ENCODE measurements around the gene ABCC4. TPM values are rescaled to one million over a fixed set of nuclear protein-coding genes. Genes with fewer than 3 reads are reported as not detected.

Gene ABCC4
- total and polyA plus RNA-seq, 4 experiments from 2014 or later: 4.8 to 10.0 (median 6.9) TPM

GRCh38 chr13:95112883-95113282 lies 188.4 kb downstream of the ABCC4 start:
- H3K27me3 Mint-ChIP-seq: no peaks in the 10 kb centered on the region

GRCh38 chr13:95111608-95112007 lies 189.6 kb downstream of the ABCC4 start:
- H3K27me3 Mint-ChIP-seq: no peaks in the 10 kb centered on the region
- H3K9me3 Mint-ChIP-seq: peaks cover 0 to 5% (median 0%) of the 10 kb centered on the region in 8 donors
- no peaks in the 10 kb centered on the region for H3K4me1 Mint-ChIP-seq
- no peak overlapping the region for H3K4me3 Mint-ChIP-seq
- POLR2A ChIA-PET (ENCODE audit: partially characterized antibody): no interaction called here
- peak overlapping the region in 1 of 7 donors; percentile 64 for H3K27ac Mint-ChIP-seq
- DNase-seq: no peak
- no peaks in the 10 kb centered on the region for H3K27me3 ChIP-seq (ENCODE audit: insufficient read depth, low read length)
- intact Hi-C loops (cut with micrococcal nuclease): no loop called here
- H3K27ac ChIP-seq (ENCODE audit: low read depth, low read length): no peak overlapping the region
- H3K36me3 ChIP-seq (ENCODE audit: insufficient read depth, low read length): no peaks in the 10 kb centered on the region
- H3K36me3 Mint-ChIP-seq: peaks cover 25 to 26% of the 10 kb centered on the region in 2 donors
- no peaks in the 10 kb centered on the region for H3K9me3 ChIP-seq (ENCODE audit: control insufficient read depth in 1 of 2, low read length in 2 of 2)
- no peak overlapping the region for H3K4me3 ChIP-seq (ENCODE audit: low read length in 2 of 2)
- no peaks in the 10 kb centered on the region for H3K4me1 ChIP-seq (ENCODE audit: insufficient read depth, low read length)
- CTCF ChIA-PET (ENCODE audit: partially characterized antibody): no interaction called here

More at GRCh38 chr13:95112883-95113282, 188.4 kb downstream of the ABCC4 start:
- H3K9me3 Mint-ChIP-seq: peaks cover 0 to 5% (median 0%) of the 10 kb centered on the region in 8 donors
- no peaks in the 10 kb centered on the region for H3K9me3 ChIP-seq (ENCODE audit: control insufficient read depth in 1 of 2, low read length in 2 of 2)
- POLR2A ChIA-PET (ENCODE audit: partially characterized antibody): no interaction called here
- intact Hi-C loops (cut with micrococcal nuclease): no loop called here
- CTCF ChIA-PET (ENCODE audit: partially characterized antibody): no interaction called here
- no peaks in the 10 kb centered on the region for H3K4me1 Mint-ChIP-seq
- H3K4me1 ChIP-seq (ENCODE audit: insufficient read depth, low read length): no peaks in the 10 kb centered on the region
- H3K36me3 ChIP-seq (ENCODE audit: insufficient read depth, low read length): no peaks in the 10 kb centered on the region
- H3K27ac Mint-ChIP-seq: no peak overlapping the region
- peaks cover 23 to 27% of the 10 kb centered on the region in 2 donors for H3K36me3 Mint-ChIP-seq
- no peak overlapping the region for H3K27ac ChIP-seq (ENCODE audit: low read depth, low read length)
- no peaks in the 10 kb centered on the region for H3K27me3 ChIP-seq (ENCODE audit: insufficient read depth, low read length)
- no peak overlapping the region for H3K4me3 ChIP-seq (ENCODE audit: low read length in 2 of 2)
- no peak for DNase-seq
- H3K4me3 Mint-ChIP-seq: no peak overlapping the region

GRCh38 chr13:95106562-95106961 lies 194.7 kb downstream of the ABCC4 start:
- Mint-ChIP-seq H3K36me3 (peaks cover 21 to 40% of the 10 kb centered on the region in 2 donors), H3K27me3 (no peaks in the 10 kb centered on the region), H3K9me3 (peaks cover 0 to 5% (median 0%) of the 10 kb centered on the region in 8 donors), H3K27ac (no peak overlapping the region), H3K4me3 (no peak overlapping the region), H3K4me1 (no peaks in the 10 kb centered on the region)
- H3K4me1 ChIP-seq (ENCODE audit: insufficient read depth, low read length): no peaks in the 10 kb centered on the region
- POLR2A ChIA-PET (ENCODE audit: partially characterized antibody): no interaction called here
- H3K27me3 ChIP-seq (ENCODE audit: insufficient read depth, low read length): no peaks in the 10 kb centered on the region
- peaks cover 4% of the 10 kb centered on the region for H3K36me3 ChIP-seq (ENCODE audit: insufficient read depth, low read length)
- no peak for DNase-seq
- no peak overlapping the region for H3K4me3 ChIP-seq (ENCODE audit: low read length in 2 of 2)
- H3K27ac ChIP-seq (ENCODE audit: low read depth, low read length): no peak overlapping the region
- intact Hi-C loops (cut with micrococcal nuclease): no loop called here
- no peaks in the 10 kb centered on the region for H3K9me3 ChIP-seq (ENCODE audit: control insufficient read depth in 1 of 2, low read length in 2 of 2)
- CTCF ChIA-PET (ENCODE audit: partially characterized antibody): interaction anchor here (1.2 kb wide), 1 partner anchor 75 kb away, joined by 3 read pairs; no protein-coding TSS in a partner anchor

- Histone ChIP-seq H3K36me3 (ENCODE audit: insufficient read depth, low read length) (peaks cover 4% of the 10 kb centered on the region), H3K27ac (ENCODE audit: low read depth, low read length) (no peak overlapping the region), H3K4me3 (ENCODE audit: low read length in 2 of 2) (no peak overlapping the region), H3K9me3 (ENCODE audit: control insufficient read depth in 1 of 2, low read length in 2 of 2) (no peaks in the 10 kb centered on the region), H3K4me1 (ENCODE audit: insufficient read depth, low read length) (no peaks in the 10 kb centered on the region), H3K27me3 (ENCODE audit: insufficient read depth, low read length) (no peaks in the 10 kb centered on the region)
- DNase-seq: no peak
- intact Hi-C loops (cut with micrococcal nuclease): no loop called here
- H3K27me3 Mint-ChIP-seq: no peaks in the 10 kb centered on the region
- peaks cover 4 to 27% (median 13%) of the 10 kb centered on the region in 8 donors for H3K9me3 Mint-ChIP-seq
- H3K4me3 Mint-ChIP-seq: no peak overlapping the region
- H3K27ac Mint-ChIP-seq: peak overlapping the region in 1 of 7 donors; percentile 31
- CTCF ChIA-PET (ENCODE audit: partially characterized antibody): interaction anchor here (1.0 kb wide), 1 partner anchor 42 kb away, joined by 3 read pairs; no protein-coding TSS in a partner anchor
- H3K4me1 Mint-ChIP-seq: peaks cover 0 to 1% (median 0%) of the 10 kb centered on the region in 4 donors
- peaks cover 32 to 65% of the 10 kb centered on the region in 2 donors for H3K36me3 Mint-ChIP-seq
- POLR2A ChIA-PET (ENCODE audit: partially characterized antibody): no interaction called here
Observed at GRCh38 chr13:95100525-95101433, 200.5 kb downstream of the ABCC4 start.

GRCh38 chr13:95099541-95099940 lies 201.7 kb downstream of the ABCC4 start:
- Mint-ChIP-seq H3K9me3 (peaks cover 5 to 27% (median 15%) of the 10 kb centered on the region in 8 donors), H3K4me1 (peaks cover 0 to 1% (median 0%) of the 10 kb centered on the region in 4 donors), H3K36me3 (peaks cover 35 to 68% of the 10 kb centered on the region in 2 donors), H3K27ac (no peak overlapping the region), H3K27me3 (no peaks in the 10 kb centered on the region), H3K4me3 (no peak overlapping the region)
- no peak for DNase-seq
- H3K27ac ChIP-seq (ENCODE audit: low read depth, low read length): no peak overlapping the region
- no peaks in the 10 kb centered on the region for H3K9me3 ChIP-seq (ENCODE audit: control insufficient read depth in 1 of 2, low read length in 2 of 2)
- no peaks in the 10 kb centered on the region for H3K4me1 ChIP-seq (ENCODE audit: insufficient read depth, low read length)
- H3K27me3 ChIP-seq (ENCODE audit: insufficient read depth, low read length): no peaks in the 10 kb centered on the region
- intact Hi-C loops (cut with micrococcal nuclease): no loop called here
- no peak overlapping the region for H3K4me3 ChIP-seq (ENCODE audit: low read length in 2 of 2)
- ChIA-PET CTCF (ENCODE audit: partially characterized antibody) (no interaction called here), POLR2A (ENCODE audit: partially characterized antibody) (no interaction called here)
- no peaks in the 10 kb centered on the region for H3K36me3 ChIP-seq (ENCODE audit: insufficient read depth, low read length)

- H3K27ac Mint-ChIP-seq: no peak overlapping the region
- H3K4me1 Mint-ChIP-seq: peaks cover 0 to 1% (median 0%) of the 10 kb centered on the region in 4 donors
- no peak overlapping the region for H3K4me3 ChIP-seq (ENCODE audit: low read length in 2 of 2)
- intact Hi-C loops (cut with micrococcal nuclease): no loop called here
- peaks cover 5 to 27% (median 15%) of the 10 kb centered on the region in 8 donors for H3K9me3 Mint-ChIP-seq
- H3K27me3 Mint-ChIP-seq: no peaks in the 10 kb centered on the region
- no peaks in the 10 kb centered on the region for H3K9me3 ChIP-seq (ENCODE audit: control insufficient read depth in 1 of 2, low read length in 2 of 2)
- CTCF ChIA-PET (ENCODE audit: partially characterized antibody): no interaction called here
- no peaks in the 10 kb centered on the region for H3K27me3 ChIP-seq (ENCODE audit: insufficient read depth, low read length)
- no peak for DNase-seq
- H3K4me1 ChIP-seq (ENCODE audit: insufficient read depth, low read length): no peaks in the 10 kb centered on the region
- H3K4me3 Mint-ChIP-seq: no peak overlapping the region
- no peaks in the 10 kb centered on the region for H3K36me3 ChIP-seq (ENCODE audit: insufficient read depth, low read length)
- H3K27ac ChIP-seq (ENCODE audit: low read depth, low read length): no peak overlapping the region
- POLR2A ChIA-PET (ENCODE audit: partially characterized antibody): no interaction called here
- H3K36me3 Mint-ChIP-seq: peaks cover 35 to 70% of the 10 kb centered on the region in 2 donors
Observed at GRCh38 chr13:95098916-95099315, 202.3 kb downstream of the ABCC4 start.

GRCh38 chr13:95091755-95092154 lies 209.5 kb downstream of the ABCC4 start:
- no peak overlapping the region for H3K4me3 Mint-ChIP-seq
- H3K27me3 ChIP-seq (ENCODE audit: insufficient read depth, low read length): no peaks in the 10 kb centered on the region
- H3K27ac Mint-ChIP-seq: no peak overlapping the region
- peaks cover 49 to 75% of the 10 kb centered on the region in 2 donors for H3K36me3 Mint-ChIP-seq
- peaks cover 0 to 4% (median 4%) of the 10 kb centered on the region in 4 donors for H3K4me1 Mint-ChIP-seq
- H3K9me3 ChIP-seq (ENCODE audit: control insufficient read depth in 1 of 2, low read length in 2 of 2): no peaks in the 10 kb centered on the region
- H3K9me3 Mint-ChIP-seq: peaks cover 0 to 18% (median 10%) of the 10 kb centered on the region in 8 donors
- DNase-seq: no peak
- intact Hi-C loops (cut with micrococcal nuclease): no loop called here
- H3K27me3 Mint-ChIP-seq: no peaks in the 10 kb centered on the region
- no peaks in the 10 kb centered on the region for H3K4me1 ChIP-seq (ENCODE audit: insufficient read depth, low read length)
- ChIA-PET POLR2A (ENCODE audit: partially characterized antibody) (no interaction called here), CTCF (ENCODE audit: partially characterized antibody) (no interaction called here)
- no peak overlapping the region for H3K4me3 ChIP-seq (ENCODE audit: low read length in 2 of 2)
- no peak overlapping the region for H3K27ac ChIP-seq (ENCODE audit: low read depth, low read length)
- no peaks in the 10 kb centered on the region for H3K36me3 ChIP-seq (ENCODE audit: insufficient read depth, low read length)

All from CD4-positive, alpha-beta memory T cell (primary cell).